Retinal pigment epithelial cell (primary cell): Measurements from ENCODE around the gene PPP2R5A.
"Not testable (repeated sequence)": the region's sequence is repeated elsewhere in the genome, so short reads cannot be mapped to it uniquely, and the experiment has no call there.

Experiments used
- DNase-seq: peaks from one replicate; pipeline ENCODE4 v3.0.0-alpha.2; 2010; ENCODE audit warnings: low read depth
- H3K4me3 ChIP-seq: 2 replicates; pipeline ENCODE4 v1.5.1; 2011; ENCODE audit warnings: mild to moderate bottlenecking, low read length, control low read depth, moderate library complexity
- TF ChIP-seq, protein P1 (sequence below): conservative IDR thresholded peaks from 2 replicates; pipeline ENCODE4 v1.5.1; 2011; ENCODE audit warnings: low read depth, low read length, control low read depth, inconsistent platforms

PPP2R5A gene

DNA sequence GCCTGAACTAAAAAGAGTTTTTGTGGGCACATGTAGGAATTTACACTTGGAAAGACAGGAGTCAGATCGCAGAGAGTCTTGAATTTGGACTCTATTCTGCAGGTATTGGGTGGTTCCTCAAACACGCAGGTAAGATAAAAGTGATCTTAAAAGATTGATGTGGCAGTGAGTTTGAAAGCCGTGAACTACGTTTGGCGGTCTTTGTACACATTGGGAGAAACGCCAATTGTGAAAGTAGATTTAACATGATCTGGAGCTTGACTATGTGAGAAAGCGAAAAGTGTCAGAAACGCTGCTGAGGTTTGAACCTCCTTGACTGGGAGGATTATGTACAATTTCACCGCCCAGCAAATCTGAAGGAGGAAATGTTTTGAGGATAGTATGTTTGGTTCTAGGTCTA is 1.5 kb upstream of the PPP2R5A start:
- H3K4me3 ChIP-seq, result no peak overlapping the region
- TF ChIP-seq, protein P1, sequence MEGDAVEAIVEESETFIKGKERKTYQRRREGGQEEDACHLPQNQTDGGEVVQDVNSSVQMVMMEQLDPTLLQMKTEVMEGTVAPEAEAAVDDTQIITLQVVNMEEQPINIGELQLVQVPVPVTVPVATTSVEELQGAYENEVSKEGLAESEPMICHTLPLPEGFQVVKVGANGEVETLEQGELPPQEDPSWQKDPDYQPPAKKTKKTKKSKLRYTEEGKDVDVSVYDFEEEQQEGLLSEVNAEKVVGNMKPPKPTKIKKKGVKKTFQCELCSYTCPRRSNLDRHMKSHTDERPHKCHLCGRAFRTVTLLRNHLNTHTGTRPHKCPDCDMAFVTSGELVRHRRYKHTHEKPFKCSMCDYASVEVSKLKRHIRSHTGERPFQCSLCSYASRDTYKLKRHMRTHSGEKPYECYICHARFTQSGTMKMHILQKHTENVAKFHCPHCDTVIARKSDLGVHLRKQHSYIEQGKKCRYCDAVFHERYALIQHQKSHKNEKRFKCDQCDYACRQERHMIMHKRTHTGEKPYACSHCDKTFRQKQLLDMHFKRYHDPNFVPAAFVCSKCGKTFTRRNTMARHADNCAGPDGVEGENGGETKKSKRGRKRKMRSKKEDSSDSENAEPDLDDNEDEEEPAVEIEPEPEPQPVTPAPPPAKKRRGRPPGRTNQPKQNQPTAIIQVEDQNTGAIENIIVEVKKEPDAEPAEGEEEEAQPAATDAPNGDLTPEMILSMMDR, result no peak
- DNase-seq, result no peak

- H3K4me3 ChIP-seq, result peak overlapping the region; percentile 87
- no peak for DNase-seq
- TF ChIP-seq, protein P1, result no peak
These were observed 872 bp upstream of the PPP2R5A start for GRCh38 chr1:212284332-212284743.

GRCh38 chr1:212285685-212286555 is 710 bp downstream of the PPP2R5A start:
- TF ChIP-seq, protein P1, result no peak
- peak overlapping the region; percentile 97 for H3K4me3 ChIP-seq
- no peak for DNase-seq

DNA sequence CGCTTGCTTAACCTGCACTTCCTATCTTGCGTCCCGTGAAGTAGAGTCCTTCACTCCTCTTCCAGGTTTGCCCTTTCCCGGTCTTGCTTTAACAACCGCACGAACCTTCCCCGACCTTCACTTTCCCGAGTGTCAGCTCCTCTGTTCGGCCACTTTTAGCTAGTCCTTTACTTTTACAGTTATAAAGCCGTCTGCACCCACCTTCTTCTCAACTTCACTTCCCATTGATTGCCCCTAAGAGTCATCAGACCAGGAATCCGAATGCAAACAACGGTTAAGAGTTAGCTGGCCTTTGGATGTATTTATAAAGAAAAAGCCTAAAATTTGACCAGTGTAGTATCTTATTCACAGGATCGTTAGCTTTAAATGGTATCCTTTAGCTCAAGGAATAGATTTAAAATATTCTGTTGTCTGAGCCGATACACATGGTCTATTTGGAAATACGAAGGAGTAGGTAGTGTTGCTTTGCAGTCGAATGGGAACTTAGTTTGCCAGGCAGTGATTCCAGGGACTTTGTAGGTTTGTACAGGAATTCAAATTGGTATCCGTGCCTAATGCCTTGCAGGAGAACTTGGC is 1.4 kb downstream of the PPP2R5A start:
- TF ChIP-seq, protein P1, result no peak
- no peak for DNase-seq
- peak overlapping the region; percentile 97 for H3K4me3 ChIP-seq

GRCh38 chr1:212287261-212287895 is 2.2 kb downstream of the PPP2R5A start:
- H3K4me3 ChIP-seq, result peak overlapping the region; percentile 97
- no peak for DNase-seq
- TF ChIP-seq, protein P1, result no peak

DNA sequence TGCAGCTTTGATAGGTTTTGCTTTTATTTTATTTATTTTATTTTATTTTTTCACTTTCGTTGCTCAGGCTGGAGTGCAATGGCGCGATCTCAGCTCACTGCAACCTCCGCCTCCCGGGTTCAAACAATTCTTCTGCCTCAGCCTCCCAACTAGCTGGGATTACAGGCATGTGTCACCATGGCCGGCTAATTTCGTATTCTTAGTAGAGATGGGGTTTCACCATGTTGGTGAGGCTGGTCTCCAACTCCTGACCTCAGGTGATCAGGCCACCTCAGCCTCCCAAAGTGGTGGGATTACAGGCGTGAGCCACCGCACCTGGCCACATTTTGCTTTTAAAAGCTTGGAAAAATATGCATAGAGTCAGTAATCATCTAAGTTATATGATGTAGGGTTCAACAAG is 2.8 kb downstream of the PPP2R5A start:
- not testable (repeated sequence) for DNase-seq
- H3K4me3 ChIP-seq, result peak overlapping the region; percentile 97

- peak overlapping the region; percentile 97 for H3K4me3 ChIP-seq
- peak; percentile 75 for DNase-seq
These were observed 3.4 kb downstream of the PPP2R5A start for GRCh38 chr1:212288615-212289014.

More at GRCh38 chr1:212288615-212289014, 3.4 kb downstream of the PPP2R5A start:
- TF ChIP-seq, protein P1, result no peak
